ENCODE data around the gene TMC3. TPM values are rescaled to one million over a fixed set of nuclear protein-coding genes. Genes with fewer than 3 reads are reported as not detected.
"Not testable (repeated sequence)": the region's sequence is repeated elsewhere in the genome, so short reads cannot be mapped to it uniquely, and the experiment has no call there.

TMC3 gene
- polyA plus RNA-seq, 3 donors, result 0.11 to 0.24 (median 0.16) TPM

GRCh38 chr15:81346611-81347010, 27.4 kb downstream of the TMC3 start:
- no peak for DNase-seq

DNA sequence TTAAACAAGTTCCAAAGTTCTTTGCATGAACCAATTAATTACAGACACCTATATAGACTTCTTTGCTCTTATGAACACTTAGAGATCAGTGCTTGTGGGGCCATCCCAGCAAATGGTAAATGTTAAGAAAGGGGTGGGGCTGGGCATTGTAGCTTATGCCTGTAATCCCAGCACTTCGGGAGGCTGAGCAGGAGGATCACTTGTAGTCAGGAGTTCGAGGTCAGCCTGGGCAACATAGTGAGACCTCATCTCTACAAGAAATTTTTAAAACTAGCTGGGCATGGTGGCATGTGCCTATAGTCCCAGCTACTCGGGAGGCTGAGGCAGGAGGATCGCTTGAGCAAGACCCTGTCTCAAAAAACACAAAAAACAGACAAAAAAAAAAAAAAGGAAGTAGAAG, 30.6 kb downstream of the TMC3 start:
- DNase-seq, result no peak

GRCh38 chr15:81341351-81341750, 32.7 kb downstream of the TMC3 start:
- DNase-seq, result no peak

GRCh38 chr15:81339851-81340250, 34.2 kb downstream of the TMC3 start:
- DNase-seq, result no peak

DNA sequence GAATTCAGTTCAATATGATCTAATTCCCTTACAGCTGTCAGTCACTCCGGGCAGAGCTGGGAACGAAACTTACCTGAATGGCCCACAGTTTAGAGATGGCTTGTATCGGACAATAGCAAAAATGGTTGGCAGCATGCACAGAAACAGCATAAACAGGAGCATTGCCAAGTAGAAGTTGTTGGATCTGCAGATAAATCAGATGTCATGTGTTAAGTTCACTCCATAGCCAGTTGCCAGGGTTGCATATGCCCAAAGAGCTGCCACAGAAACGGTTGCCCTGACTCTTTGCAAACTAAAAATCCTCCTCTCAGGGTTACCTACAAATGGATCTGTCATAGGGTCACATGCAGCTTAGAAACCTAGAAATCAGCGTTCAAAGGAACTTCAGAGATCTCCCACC, 34.7 kb downstream of the TMC3 start:
- DNase-seq, result no peak

- DNase-seq, result peak; percentile 39
These were observed 35.6 kb downstream of the TMC3 start for GRCh38 chr15:81338170-81339007.

GRCh38 chr15:81337713-81338157, 36.3 kb downstream of the TMC3 start:
- DNase-seq, result no peak

DNA sequence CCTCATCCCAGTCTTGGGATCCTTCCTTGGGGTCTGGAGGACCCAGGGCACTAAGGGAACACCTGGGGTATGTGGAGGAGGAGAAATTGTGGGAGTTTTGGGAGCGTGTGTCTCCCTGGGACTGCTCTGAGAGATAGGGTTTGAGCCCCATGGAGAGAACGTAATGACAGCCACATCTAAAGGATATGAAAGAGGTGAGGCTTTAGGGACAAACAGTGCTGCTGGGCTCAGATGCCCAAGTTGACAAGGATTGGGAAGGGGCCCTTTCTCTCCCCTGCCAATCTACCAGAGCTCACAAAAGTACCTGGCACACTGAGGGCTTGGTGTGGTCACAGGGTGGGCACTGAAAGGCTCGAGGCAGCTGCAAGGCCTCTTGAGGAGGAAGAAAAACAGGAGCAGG, 36.8 kb downstream of the TMC3 start:
- DNase-seq, result no peak

DNA sequence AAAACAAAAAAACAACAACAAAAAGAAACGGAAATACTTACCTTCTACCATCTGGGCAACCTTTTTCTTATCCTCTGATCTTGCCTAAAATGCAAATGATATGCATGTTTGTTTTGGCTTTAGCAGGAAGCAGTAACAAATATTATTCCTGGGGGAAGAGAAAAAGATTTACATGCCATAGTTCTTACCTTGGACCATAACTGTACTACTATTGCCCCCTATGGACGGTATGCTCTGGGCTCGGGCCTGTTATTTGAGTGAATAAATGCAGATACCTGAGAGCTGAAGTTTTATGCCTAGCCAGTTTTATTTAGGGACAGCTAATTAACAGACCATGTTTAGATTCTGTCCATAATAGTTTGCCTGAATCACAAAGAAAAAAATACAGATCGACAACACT, 37.4 kb downstream of the TMC3 start:
- no peak for DNase-seq

DNA sequence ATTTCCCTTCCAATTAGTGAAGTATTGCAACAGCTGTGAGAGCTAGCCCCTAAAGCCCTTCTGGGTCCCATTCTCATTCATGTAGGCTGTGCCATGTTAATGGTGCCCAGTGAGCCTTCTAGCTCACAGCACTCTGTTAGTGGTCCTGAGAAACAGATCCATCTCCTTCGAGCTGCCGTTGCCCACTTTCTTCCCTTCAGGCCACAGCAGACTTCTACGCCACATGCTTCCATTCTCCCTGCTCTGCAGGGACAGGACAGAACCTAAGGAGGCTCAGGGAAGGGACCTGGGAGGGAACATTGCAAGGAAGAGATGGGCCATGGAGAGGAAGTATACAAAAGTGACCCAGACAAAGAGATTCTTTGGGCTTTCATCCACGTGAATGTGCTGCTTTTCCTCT, 38.4 kb downstream of the TMC3 start:
- no peak for DNase-seq

DNA sequence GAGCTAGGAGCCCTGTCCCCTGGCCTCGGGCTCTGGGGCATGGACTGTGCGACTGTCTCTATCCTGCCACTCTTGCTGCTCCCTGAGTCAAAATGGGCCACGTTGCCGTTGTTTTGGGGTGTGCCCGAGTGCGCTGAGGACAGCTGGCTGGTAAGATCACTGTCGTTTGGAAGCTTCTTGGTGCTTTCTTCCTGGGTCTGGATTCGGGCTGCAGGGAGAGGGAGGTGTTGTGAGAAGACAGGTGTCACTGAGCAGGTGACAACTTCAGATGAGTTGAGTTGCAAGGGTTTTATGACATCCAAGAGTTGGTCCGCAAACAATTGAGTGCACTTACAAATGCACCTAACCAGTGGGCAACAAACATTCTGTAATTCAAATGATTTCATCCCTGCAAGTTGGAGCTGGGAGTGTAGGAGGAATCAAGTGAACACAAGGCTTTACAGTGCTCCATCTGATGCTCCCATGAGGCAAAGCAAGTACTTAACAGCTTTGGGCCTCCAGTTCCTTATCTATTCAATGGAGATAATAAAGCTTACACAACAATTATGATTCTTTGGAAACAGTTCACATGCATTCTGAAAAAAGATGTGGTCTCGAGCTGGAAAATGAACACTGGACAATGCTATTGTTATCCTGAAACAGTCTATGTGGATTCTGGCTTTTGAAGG, 39.1 kb downstream of the TMC3 start:
- no peak for DNase-seq

DNA sequence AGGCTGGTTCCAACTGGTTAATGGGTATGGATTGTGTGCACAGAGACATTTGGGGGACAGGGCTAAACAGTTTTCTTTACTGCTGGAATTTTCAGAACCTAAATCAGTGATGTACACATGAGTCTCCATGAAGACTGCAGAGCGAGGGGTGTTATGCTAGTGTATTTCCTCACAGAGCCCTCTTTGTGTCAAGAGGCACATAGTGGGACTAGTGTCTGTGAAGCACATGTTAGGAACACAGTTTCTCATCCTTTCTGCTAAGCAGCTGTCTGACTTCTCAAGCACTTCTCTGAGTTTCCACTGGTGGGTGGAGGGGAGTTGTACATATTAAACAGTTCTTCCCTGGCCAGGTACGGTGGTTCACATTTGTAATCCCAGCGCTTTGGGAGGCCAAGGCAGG, 40.6 kb downstream of the TMC3 start:
- DNase-seq, result no peak

- DNase-seq, result no peak
These were observed 41.7 kb downstream of the TMC3 start for GRCh38 chr15:81332326-81332725.

GRCh38 chr15:81331600-81331999, 42.4 kb downstream of the TMC3 start:
- no peak for DNase-seq

- DNase-seq, result not testable (repeated sequence)
These were observed 42.9 kb downstream of the TMC3 start for GRCh38 chr15:81331141-81331540.

DNA sequence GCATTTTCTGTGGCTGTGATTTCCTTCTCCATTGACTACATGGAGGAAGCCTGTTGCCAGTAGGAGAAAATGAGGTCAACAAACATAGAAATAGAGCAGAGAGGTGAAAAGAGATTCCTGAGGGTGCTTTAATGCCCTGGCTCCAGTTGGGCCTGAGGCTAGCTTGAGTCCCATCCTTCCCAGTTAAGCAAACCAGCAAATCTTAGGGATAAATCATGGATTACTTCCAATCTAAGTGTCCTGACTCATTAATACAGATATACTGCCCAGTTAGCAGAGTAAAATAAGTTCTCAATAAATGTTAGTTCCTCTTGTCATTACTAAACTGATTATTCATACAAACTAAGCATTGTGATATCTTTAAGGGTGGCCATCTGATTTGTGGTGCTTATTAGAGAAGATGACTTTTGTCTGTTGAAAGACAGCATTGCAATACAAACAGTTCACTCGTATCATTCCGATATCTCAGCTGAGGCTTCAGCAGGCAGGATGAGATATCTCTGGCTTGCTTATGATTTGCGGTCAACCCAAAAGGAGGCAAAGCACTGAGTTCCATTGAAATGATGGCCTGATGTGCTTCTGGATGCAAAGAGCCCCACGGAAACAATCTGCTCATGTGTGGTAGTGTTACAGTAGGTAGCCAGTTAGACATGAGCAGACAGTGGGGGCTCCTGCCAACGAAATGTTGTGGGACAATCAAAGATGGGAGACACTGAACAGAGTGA, 43.5 kb downstream of the TMC3 start:
- DNase-seq, result no peak

- DNase-seq, result no peak
These were observed 44.6 kb downstream of the TMC3 start for GRCh38 chr15:81329446-81329845.

DNA sequence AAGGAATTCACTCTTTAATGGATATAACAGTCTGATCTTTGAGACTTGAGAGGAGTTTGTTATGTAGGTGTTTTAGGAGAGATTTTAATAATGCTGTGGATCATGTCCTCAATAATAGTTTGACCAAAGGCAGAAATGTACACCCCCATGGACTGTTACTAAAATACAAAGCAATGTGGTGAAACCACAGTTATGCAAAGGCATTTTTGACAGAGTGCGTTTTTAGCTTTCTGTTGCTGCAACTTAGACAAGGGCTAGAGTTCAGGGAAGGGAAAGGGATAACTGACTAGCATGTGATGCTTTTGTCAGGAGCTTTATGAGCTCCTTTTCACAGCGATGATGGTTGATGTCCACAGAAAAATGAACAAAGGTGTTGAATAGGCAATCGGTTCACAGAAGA, 46.5 kb downstream of the TMC3 start:
- no peak for DNase-seq

DNA sequence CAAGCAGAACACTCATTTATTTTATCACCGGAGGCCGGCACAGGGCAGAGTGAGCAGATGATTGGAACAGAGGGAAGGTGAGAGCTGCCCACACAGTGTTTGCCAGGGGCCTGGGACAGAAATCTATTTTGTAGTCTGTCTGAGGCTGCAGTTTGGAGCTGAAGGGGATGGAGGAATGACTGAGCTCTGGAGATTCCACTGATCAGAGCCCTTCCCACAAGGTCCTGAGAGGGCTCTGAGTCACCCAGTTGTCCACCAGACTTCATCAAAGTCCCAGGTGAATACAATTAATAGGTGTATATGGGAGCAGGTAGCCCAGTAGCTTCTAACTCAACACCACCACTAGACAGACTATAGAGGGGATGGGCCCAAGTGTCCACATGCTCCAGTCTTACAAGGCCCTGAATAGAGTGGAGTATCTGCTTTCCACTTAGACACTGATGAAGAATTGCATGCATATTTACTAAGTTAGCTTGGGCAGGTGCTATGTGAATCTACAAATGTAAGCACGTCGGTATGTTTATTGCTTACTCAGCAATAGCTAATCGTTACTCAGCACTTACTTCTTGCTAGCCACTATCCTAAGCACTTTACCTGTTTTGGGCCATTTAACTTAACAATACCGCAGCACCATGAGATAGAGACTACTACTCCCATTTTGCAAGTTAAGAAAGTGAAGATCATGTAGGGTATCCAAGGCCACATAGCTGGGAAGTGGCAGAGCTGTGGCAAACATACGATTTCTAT, 47.4 kb downstream of the TMC3 start:
- DNase-seq, result no peak

GRCh38 chr15:81323944-81324881, 49.8 kb downstream of the TMC3 start, which contains the start of gene STARD5:
Gene STARD5, minus strand, starts transcription at chr15:81324141. Its CDS starts 42 bp downstream, at chr15:81324099.
- peak; percentile 97 for DNase-seq

DNA sequence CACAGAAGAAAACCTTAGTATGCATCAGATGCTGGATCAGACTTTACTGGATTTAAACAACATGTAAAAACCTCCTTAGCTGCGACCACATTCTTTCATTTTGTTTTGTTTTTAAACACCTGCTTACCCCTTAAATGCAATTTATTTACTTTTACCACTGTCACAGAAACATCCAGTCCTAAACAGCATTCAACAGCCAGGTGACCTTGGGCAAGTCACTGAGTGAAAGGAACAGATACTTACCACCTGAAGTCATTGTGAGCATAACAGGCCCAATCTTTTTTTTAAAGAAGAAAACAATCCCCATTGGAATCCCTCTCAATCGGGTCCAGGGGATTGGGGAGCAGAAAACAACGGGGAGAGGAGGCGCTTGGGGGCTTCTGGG, 50.5 kb downstream of the TMC3 start:
- DNase-seq, result no peak
